Rectal smooth muscle tissue (tissue), 1 donor: ENCODE measurements around the gene FBF1.
A peak's percentile ranks its signal among the peaks of the same experiment; 100 is the strongest.

Source experiments
- H3K27ac ChIP-seq: one replicate; pipeline ENCODE4 v1.7.0; 2013; ENCODE audit warnings: low read depth, low read length, inconsistent platforms
- H3K27me3 ChIP-seq: one replicate; pipeline ENCODE4 v1.7.0; 2013; ENCODE audit warnings: low read length; ENCODE audit not compliant: control insufficient read depth, insufficient read depth
- H3K36me3 ChIP-seq: one replicate; pipeline ENCODE4 v1.7.0; 2013; ENCODE audit warnings: low read length; ENCODE audit not compliant: control insufficient read depth, insufficient read depth
- H3K4me1 ChIP-seq: one replicate; pipeline ENCODE4 v1.7.0; 2013; ENCODE audit warnings: low read length; ENCODE audit not compliant: control insufficient read depth, insufficient read depth
- H3K4me3 ChIP-seq: one replicate; pipeline ENCODE4 v1.7.0; 2013; ENCODE audit warnings: low read length
- H3K9ac ChIP-seq: one replicate; pipeline ENCODE4 v1.7.0; 2013; ENCODE audit warnings: low read length

Gene FBF1

DNA sequence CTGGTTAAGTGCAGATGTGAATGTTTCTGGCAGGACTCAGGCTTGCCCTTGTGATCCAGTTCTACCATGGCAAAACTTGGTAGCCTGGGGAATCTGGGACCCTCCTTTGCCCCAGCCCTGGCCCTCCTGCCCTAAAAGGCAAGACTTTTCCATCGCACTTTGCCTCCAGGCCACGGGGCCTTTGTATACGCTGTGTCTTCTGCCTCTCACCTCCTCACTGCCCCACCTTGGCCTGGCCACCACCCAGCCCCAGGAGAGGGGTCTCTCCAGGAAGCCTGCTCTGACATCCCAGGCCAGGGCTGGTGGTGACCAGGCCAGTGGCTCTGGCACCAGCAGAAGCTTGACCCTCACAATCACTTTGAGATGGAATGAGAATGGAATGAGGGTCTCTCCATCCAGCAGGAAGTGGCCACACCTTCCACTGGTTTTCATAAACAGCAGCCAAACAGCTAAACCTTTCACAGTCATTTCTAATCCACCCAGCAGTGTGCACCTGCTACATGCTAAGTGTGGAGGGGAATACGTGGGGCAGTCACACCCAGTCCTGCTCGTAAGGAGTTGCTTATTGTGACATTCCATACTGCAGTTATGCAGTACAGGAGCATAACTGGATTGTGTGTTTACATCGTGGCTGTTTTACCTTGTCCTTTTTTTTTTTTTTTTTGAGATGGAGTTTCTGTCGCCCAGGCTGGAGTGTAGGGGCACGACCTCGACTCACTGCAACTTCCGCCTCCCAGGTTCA lies 34.5 kb downstream of the FBF1 start:
- Histone ChIP-seq H3K4me3 (no peak overlapping the region), H3K4me1 (peaks cover 2% of the 10 kb centered on the region), H3K9ac (no peak overlapping the region), H3K27ac (no peak overlapping the region), H3K27me3 (no peaks in the 10 kb centered on the region), H3K36me3 (peaks cover 6% of the 10 kb centered on the region)

DNA sequence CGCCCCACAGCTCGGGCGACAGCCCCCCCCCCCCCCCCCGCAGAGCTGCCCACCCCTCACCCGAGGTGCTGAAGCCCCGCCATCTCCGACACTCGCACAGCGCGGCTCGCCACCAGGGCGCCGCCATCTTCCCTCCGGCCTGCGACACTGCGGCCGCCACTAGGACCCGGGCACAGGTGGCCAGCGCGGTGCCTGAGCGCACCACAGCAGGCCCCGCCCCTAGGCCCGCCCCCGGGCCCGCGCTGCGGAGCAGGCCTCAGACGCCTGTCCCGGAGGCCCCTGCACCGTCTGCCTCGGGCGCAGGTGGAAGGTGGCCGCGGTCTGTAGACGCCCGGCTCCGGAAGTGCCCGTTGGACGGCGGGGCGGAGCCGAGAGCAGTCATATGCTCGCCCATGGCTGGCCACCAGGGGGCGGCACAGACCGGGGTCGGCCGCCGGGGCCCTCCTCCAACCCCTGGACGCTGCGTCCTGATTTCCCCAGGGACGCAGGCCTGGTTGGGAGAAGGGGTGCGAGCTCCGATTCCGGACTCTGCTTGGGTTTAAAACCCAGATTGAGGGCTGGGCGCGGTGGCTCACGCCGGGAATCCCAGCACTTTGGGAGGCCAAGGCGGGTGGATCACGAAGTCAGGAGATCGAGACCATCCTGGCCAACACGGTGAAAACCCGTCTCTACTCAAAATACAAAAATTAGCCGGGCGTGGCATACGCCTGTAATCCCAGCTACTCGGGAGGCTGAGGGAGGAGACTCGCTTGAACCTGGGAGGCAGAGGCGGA lies 35.9 kb downstream of the FBF1 start, which contains the start of gene MRPL38:
Gene MRPL38, minus strand, starts transcription at position 136 of the 773 bp plus-strand sequence. Its CDS starts 9 bp downstream, at position 127.
- Histone ChIP-seq H3K27me3 (no peaks in the 10 kb centered on the region), H3K9ac (peak within 1 kb of the TSS; percentile 52), H3K27ac (peak within 1 kb of the TSS; percentile 94), H3K4me1 (peaks cover 2% of the 10 kb centered on the region), H3K36me3 (peaks cover 17% of the 10 kb centered on the region), H3K4me3 (peak within 1 kb of the TSS; percentile 76)

DNA sequence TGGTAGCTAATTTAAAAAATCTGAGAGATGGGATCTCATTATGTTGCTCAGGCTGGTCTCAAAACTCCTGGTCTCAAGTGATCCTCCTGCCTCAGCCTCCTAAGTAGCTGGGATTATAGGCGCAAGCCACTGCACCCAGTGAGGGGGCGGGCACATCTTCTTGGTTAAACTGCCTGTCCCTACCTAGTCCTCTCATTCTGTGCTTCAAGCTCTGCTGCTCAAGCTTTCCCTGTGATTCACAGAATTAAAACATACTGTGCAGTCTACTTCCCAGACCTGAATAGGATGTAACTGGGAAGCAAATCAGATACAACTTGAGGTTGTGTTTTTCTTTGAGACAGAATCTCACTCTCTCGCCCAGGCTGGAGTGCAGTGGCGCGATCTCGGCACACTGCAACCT lies 38.4 kb downstream of the FBF1 start:
- H3K4me1 ChIP-seq, result peaks cover 2% of the 10 kb centered on the region
- no peak overlapping the region for H3K27ac ChIP-seq
- peaks cover 29% of the 10 kb centered on the region for H3K36me3 ChIP-seq
- H3K4me3 ChIP-seq, result no peak overlapping the region
- H3K9ac ChIP-seq, result no peak overlapping the region
- no peaks in the 10 kb centered on the region for H3K27me3 ChIP-seq

DNA sequence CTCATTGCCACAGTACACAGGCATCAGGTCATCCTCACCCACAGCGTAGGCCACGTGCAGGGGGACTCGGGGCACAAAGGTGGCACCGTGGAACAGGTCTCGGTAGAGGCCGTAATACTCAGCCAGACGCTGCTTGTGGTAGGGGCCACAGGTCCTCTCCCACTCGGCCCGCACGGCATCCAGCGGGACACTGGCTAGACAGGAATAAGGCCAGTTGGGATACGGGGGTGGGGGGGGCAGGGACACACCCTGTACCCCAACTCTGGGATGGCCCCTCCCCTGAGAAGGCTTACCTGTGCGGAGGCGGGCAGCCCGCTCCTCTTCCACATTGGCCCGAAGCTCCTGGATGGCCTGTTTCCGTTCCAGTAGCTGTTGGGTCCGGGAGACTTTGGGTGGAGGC lies 39.1 kb downstream of the FBF1 start:
- peaks cover 7% of the 10 kb centered on the region for H3K4me1 ChIP-seq
- peaks cover 29% of the 10 kb centered on the region for H3K36me3 ChIP-seq
- no peak overlapping the region for H3K9ac ChIP-seq
- H3K4me3 ChIP-seq, result no peak overlapping the region
- H3K27ac ChIP-seq, result no peak overlapping the region
- no peaks in the 10 kb centered on the region for H3K27me3 ChIP-seq

- H3K4me1 ChIP-seq, result peaks cover 7% of the 10 kb centered on the region
- H3K36me3 ChIP-seq, result peaks cover 29% of the 10 kb centered on the region
- no peak overlapping the region for H3K4me3 ChIP-seq
- H3K27me3 ChIP-seq, result no peaks in the 10 kb centered on the region
- H3K9ac ChIP-seq, result no peak overlapping the region
- no peak overlapping the region for H3K27ac ChIP-seq
Measured at GRCh38 chr17:75900691-75901533, 39.9 kb downstream of the FBF1 start.

DNA sequence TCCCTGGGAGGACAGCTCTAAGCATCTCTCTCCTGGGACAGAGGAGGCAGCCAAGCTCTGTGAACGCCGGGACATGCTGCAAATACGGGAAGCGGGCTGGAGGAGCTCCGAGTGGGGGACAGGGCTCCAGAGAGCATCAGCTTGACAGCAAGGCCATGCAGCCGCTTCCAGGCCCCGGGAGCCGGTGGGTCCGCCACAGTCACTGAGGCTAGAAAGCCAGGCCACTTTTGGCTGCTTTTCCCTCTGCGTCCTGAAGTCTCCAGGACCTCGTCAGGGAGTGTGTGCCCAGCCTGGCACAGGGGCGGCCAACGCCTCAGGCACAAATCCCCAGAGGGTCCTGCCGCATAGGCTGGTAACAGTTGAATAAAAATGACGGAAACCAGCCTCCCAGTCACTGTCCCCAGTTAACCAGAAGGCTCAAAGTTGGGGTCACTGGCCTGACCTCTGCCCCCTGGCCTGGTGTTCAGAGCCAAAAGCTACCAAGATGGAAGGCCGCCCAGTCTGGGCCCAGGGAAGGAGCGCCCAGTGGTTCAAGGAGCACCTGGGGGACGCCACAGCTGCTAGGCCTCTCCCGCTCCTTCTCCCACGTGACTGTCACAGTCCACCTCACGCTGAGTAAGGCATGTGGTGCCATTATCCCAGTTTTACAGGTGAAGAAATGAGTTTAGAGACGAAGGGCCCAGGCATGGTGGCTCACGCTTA lies 40.9 kb downstream of the FBF1 start:
- Histone ChIP-seq H3K27me3 (no peaks in the 10 kb centered on the region), H3K4me1 (peaks cover 15% of the 10 kb centered on the region), H3K9ac (no peak overlapping the region), H3K4me3 (no peak overlapping the region), H3K36me3 (peaks cover 29% of the 10 kb centered on the region), H3K27ac (no peak overlapping the region)

DNA sequence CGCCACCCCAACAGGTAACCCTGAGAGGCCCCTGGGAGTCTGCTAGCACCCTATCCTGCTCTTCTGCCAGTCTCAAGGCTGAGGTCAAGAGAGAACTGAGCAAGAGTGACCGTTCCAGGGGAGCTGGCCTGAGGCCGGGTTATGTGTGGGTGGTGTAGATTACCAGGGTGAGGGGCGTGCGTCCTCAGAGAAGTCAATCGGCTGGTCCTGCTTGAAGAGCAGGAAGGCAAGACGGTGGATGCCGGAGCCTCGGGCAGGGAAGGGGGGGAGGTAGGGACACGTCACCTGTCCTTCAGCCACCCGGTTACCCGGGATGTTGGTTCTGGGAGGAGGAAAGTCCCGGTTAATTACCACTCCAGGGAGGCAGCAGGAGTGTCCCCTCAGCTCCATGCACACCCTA lies 41.5 kb downstream of the FBF1 start:
- peaks cover 29% of the 10 kb centered on the region for H3K36me3 ChIP-seq
- H3K27me3 ChIP-seq, result no peaks in the 10 kb centered on the region
- H3K4me1 ChIP-seq, result peaks cover 18% of the 10 kb centered on the region
- H3K9ac ChIP-seq, result no peak overlapping the region
- H3K4me3 ChIP-seq, result no peak overlapping the region
- H3K27ac ChIP-seq, result no peak overlapping the region

DNA sequence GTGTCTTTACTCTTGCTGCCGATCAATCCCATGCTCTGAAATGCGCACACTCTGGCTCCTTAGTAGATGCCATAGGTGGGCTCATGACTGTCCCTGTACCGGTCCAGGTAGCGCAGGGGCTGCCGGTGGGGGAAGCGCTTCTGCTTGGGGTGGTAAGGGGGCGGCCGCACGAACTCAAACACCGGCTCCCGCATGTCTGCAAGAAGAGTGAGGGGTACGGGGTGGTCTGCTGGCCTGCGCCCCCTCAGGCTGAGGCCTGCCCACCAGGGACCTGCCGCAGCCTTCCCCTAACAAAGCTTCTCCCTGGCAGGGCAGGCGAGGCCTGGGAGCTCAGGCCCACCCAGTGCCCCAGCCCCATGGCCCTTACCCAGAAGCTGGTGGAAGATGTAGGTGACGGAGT lies 42.1 kb downstream of the FBF1 start:
- H3K27me3 ChIP-seq, result no peaks in the 10 kb centered on the region
- no peak overlapping the region for H3K9ac ChIP-seq
- H3K27ac ChIP-seq, result no peak overlapping the region
- no peak overlapping the region for H3K4me3 ChIP-seq
- peaks cover 16% of the 10 kb centered on the region for H3K4me1 ChIP-seq
- H3K36me3 ChIP-seq, result peaks cover 29% of the 10 kb centered on the region

- no peaks in the 10 kb centered on the region for H3K27me3 ChIP-seq
- H3K4me1 ChIP-seq, result peaks cover 16% of the 10 kb centered on the region
- peaks cover 29% of the 10 kb centered on the region for H3K36me3 ChIP-seq
- no peak overlapping the region for H3K4me3 ChIP-seq
- peak overlapping the region; percentile 95 for H3K27ac ChIP-seq
- no peak overlapping the region for H3K9ac ChIP-seq
Measured at GRCh38 chr17:75898065-75898464, 42.8 kb downstream of the FBF1 start.

GRCh38 chr17:75897160-75898019 lies 43.5 kb downstream of the FBF1 start:
- Histone ChIP-seq H3K27ac (peak overlapping the region; percentile 95), H3K27me3 (no peaks in the 10 kb centered on the region), H3K4me1 (peaks cover 16% of the 10 kb centered on the region), H3K4me3 (peak overlapping the region; percentile 55), H3K9ac (no peak overlapping the region), H3K36me3 (peaks cover 28% of the 10 kb centered on the region)

DNA sequence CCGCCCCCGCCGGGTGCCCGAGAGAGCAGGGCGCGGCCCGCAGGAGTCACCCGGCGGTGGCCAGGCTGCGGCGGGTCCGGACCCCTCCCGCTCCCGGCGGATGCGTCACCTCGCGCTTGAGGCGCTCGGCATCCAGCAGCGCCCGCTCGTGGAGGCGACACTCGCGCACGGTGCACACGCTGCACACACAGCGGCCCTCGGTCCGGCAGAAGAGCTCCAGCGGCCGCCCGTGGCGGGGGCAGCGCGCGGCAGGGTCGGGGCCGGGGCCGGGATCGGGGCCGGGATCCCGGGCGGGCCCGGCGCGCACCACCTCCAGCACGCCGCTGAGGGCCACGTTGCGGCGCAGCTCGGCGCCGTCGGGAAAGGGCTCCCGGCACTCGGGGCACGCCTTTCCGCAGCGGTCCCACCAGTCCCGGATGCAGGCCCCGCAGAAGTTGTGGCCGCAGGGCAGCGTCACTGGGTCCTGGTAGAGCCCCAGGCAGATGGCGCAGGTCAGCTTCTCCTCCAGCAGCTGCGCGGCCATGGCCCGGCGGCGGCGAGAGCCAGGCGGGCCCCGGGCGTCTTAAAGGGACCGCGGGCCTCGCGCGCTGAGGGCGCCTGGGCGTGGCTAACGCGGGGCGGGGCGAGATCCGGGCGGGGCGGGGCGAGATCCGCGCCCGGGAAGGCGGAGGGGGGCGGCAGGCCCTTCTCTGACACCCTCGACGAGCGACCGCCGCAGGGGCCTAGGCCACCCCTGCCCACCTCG lies 44.3 kb downstream of the FBF1 start, which contains the start of gene TRIM65:
Gene TRIM65, minus strand, starts transcription at position 537 of the 745 bp plus-strand sequence. Its CDS starts 14 bp downstream, at position 523.
- Histone ChIP-seq H3K4me3 (peak within 1 kb of the TSS; percentile 87), H3K27ac (peak within 1 kb of the TSS; percentile 95), H3K4me1 (peaks cover 16% of the 10 kb centered on the region), H3K36me3 (peaks cover 28% of the 10 kb centered on the region), H3K9ac (peak within 1 kb of the TSS; percentile 73), H3K27me3 (no peaks in the 10 kb centered on the region)
